Lung (tissue), 12 donors: Measurements from ENCODE around the gene AP1S2. TPM values are rescaled to one million over a fixed set of nuclear protein-coding genes. Genes with fewer than 3 reads are reported as not detected.

Experiments
- ATAC-seq: fragments of 200-7000 bp; cut with Tn5 transposase; one replicate; pipeline ENCODE4 v1.9.1; 2020; ENCODE audit warnings: moderate number of reproducible peaks; ENCODE audit not compliant: insufficient read depth, low FRiP score
- DNase-seq, 3 donors: peaks; one replicate each; pipeline ENCODE4 v3.0.0-alpha.2; 2013 to 2017
- H3K27ac ChIP-seq, 2 donors: one replicate each; pipeline ENCODE4 v1.5.1; 2013; ENCODE audit warnings: mild to moderate bottlenecking in 2 of 2, moderate library complexity in 2 of 2, control low read depth in 1 of 2, inconsistent platforms in 1 of 2, low read depth in 1 of 2, low read length in 1 of 2
- H3K27me3 ChIP-seq, 3 donors: one replicate each; pipeline ENCODE4 v1.5.1; 2013; ENCODE audit warnings: low read length in 2 of 3; ENCODE audit not compliant: control insufficient read depth in 3 of 3, insufficient read depth in 3 of 3
- H3K36me3 ChIP-seq, 4 donors: one replicate each; pipeline ENCODE4 v1.5.1; 2013; ENCODE audit warnings: low read length in 4 of 4, mild to moderate bottlenecking in 1 of 4, moderate library complexity in 1 of 4; ENCODE audit not compliant: control insufficient read depth in 4 of 4, insufficient read depth in 4 of 4
- H3K4me1 ChIP-seq, 5 donors: one replicate each; pipeline ENCODE4 v1.5.1; 2013; ENCODE audit warnings: low read length in 5 of 5, mild to moderate bottlenecking in 2 of 5, moderate library complexity in 1 of 5; ENCODE audit not compliant: control insufficient read depth in 5 of 5, insufficient read depth in 5 of 5
- H3K4me3 ChIP-seq: one replicate; pipeline ENCODE4 v1.5.1; 2013; ENCODE audit warnings: mild to moderate bottlenecking, control low read depth, moderate library complexity
- H3K9ac ChIP-seq, 2 donors: one replicate each; pipeline ENCODE4 v1.5.1; 2013; ENCODE audit warnings: low read length in 2 of 2, control low read depth in 1 of 2; ENCODE audit not compliant: insufficient read depth in 1 of 2
- H3K9me3 ChIP-seq, 4 donors: one replicate each; pipeline ENCODE4 v1.5.1; 2013; ENCODE audit warnings: low read length in 3 of 4, mild to moderate bottlenecking in 1 of 4, moderate library complexity in 1 of 4; ENCODE audit not compliant: control insufficient read depth in 4 of 4, insufficient read depth in 3 of 4
- CTCF ChIP-seq: IDR thresholded peaks from 2 replicates; pipeline ENCODE4 v1.5.1; 2012; ENCODE audit warnings: mild to moderate bottlenecking; ENCODE audit errors: control extremely low read depth, extremely low read depth
- WGBS, 2 donors: extraction: QIAGEN DNeasy Blood & Tissue Kit; methylation state at CpG; one replicate each; pipeline ENCODE4 v1.1.7; 2013; 5-methylcytosine and 5-hydroxymethylcytosine counted together
- polyA plus RNA-seq, 2 donors: library from polyadenylated mRNA; stranded (reverse); fragments of 200-250 nt; gene quantifications; one replicate each; pipeline ENCODE4 v1.2.1, GENCODE V29; 2013
- total RNA-seq, 2 donors: library from RNA; depleted of rRNA in 1 of 2; stranded (reverse); fragments of >200 nt in 1 of 2; gene quantifications; one replicate each; pipeline ENCODE4 v1.2.1, GENCODE V29; 2014 to 2021
- donor health status: control.
- donor health status: control.
- donor health status: Bipolar disorder and iron deficiency.
- donor health status: healthy.
- donor health status: DM: yes; HTN: yes; CAD: no.

AP1S2 gene
- total and polyA plus RNA-seq, 4 donors, result 13.5 to 68.9 (median 25.5) TPM

DNA sequence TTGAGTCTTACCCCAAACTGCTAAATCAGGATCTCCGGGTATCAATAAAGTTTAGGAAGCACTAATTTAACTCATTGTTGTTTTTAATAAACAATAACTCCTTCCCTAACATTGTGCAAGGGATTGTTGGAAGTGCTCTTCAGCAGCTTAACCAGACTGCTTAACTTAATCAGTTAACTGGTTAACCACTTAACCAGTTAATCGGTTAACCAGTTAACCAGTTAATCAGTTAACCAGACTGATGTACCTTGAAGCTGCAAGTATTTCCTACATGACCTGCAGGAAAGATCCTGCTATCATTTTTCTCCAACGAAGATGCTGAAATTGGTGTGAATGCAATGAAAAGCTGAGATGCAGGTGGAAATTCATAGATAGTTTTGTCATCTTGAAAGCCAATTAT, 40.1 kb upstream of the AP1S2 start:
- Histone ChIP-seq H3K27me3 (peaks cover 0 to 26% (median 13%) of the 10 kb centered on the region in 3 donors), H3K4me1 (peaks cover 0 to 3% (median 0%) of the 10 kb centered on the region in 5 donors), H3K9ac (no peak overlapping the region), H3K4me3 (no peak overlapping the region), H3K36me3 (no peaks in the 10 kb centered on the region), H3K27ac (no peak overlapping the region), H3K9me3 (no peaks in the 10 kb centered on the region)
- DNase-seq (no peak), ATAC-seq (no peak)
- no peak for TF ChIP-seq CTCF
- 74 to 84% methylated on average over 3 of the region's 3 CpGs for WGBS, 2 donors

GRCh38 chrX:15890463-15890862, 35.9 kb upstream of the AP1S2 start:
- DNase-seq (no peak), ATAC-seq (no peak)
- no peak overlapping the region for H3K4me3 ChIP-seq
- 94 to 100% methylated on average over 2 of the region's 2 CpGs for WGBS, 2 donors
- no peak overlapping the region for H3K27ac ChIP-seq
- H3K9ac ChIP-seq, result no peak overlapping the region
- peaks cover 0 to 3% (median 0%) of the 10 kb centered on the region in 5 donors for H3K4me1 ChIP-seq
- TF ChIP-seq CTCF, result no peak
- H3K27me3 ChIP-seq, result peaks cover 0 to 46% (median 19%) of the 10 kb centered on the region in 3 donors
- no peaks in the 10 kb centered on the region for H3K36me3 ChIP-seq
- H3K9me3 ChIP-seq, result no peaks in the 10 kb centered on the region

GRCh38 chrX:15888062-15888461, 33.4 kb upstream of the AP1S2 start:
- no peak for TF ChIP-seq CTCF
- H3K9ac ChIP-seq, result no peak overlapping the region
- peaks cover 0 to 45% (median 19%) of the 10 kb centered on the region in 3 donors for H3K27me3 ChIP-seq
- no peak for ATAC-seq
- no peaks in the 10 kb centered on the region for H3K9me3 ChIP-seq
- no peak overlapping the region for H3K27ac ChIP-seq
- peaks cover 0 to 3% (median 0%) of the 10 kb centered on the region in 5 donors for H3K4me1 ChIP-seq
- no peaks in the 10 kb centered on the region for H3K36me3 ChIP-seq
- H3K4me3 ChIP-seq, result no peak overlapping the region
- DNase-seq, result no peak
- 58 to 78% methylated on average over 5 of the region's 5 CpGs for WGBS, 2 donors

DNA sequence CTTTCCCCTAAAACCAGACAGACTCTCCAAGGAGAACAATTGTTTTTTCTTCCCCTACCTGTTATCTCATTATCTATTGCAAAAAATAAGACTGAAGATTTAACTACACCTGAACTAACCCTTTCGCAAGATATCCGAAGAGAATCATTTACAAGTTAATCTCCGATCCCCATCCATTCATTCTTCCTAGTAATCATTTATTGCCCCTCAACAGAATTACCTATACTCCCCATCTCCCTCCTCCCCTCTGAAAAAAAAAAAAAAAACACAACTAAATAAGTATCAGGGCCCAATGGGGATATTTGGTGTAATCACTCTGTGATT, 28.9 kb upstream of the AP1S2 start:
- H3K27me3 ChIP-seq, result peaks cover 0 to 45% (median 9%) of the 10 kb centered on the region in 3 donors

More for the DNA sequence above, 28.9 kb upstream of the AP1S2 start:
- Histone ChIP-seq H3K4me3 (no peak overlapping the region), H3K9ac (no peak overlapping the region), H3K4me1 (peaks cover 0 to 3% (median 0%) of the 10 kb centered on the region in 5 donors), H3K27ac (no peak overlapping the region), H3K36me3 (no peaks in the 10 kb centered on the region), H3K9me3 (peaks cover 0 to 7% (median 1%) of the 10 kb centered on the region in 4 donors)
- 92 to 96% methylated on average over 3 of the region's 3 CpGs for WGBS, 2 donors
- TF ChIP-seq CTCF, result no peak
- no peak for DNase-seq
- no peak for ATAC-seq
